ENCODE results near the gene NRP1.

GRCh38 chr10:33240258-33240657, 94.2 kb downstream of the NRP1 start:
- no peak for TF ChIP-seq ZNF396 (CRISPR knock-in tag; IDR thresholded peaks at IDR 0.05; ENCODE audit: borderline replicate concordance)
- no peak for TF ChIP-seq ZNF121 (CRISPR knock-in tag; IDR thresholded peaks at IDR 0.05)
- TF ChIP-seq AR (CRISPR knock-in tag; IDR thresholded peaks at IDR 0.05): no peak
- no peak for TF ChIP-seq ZNF263 (CRISPR knock-in tag; IDR thresholded peaks at IDR 0.05; ENCODE audit: low read depth)

All from WTC11 (cell line).